ENCODE results near the gene TMPRSS13.

The TMPRSS13 gene

GRCh38 chr11:117961896-117962295, 32.7 kb upstream of the TMPRSS13 start:
- no peak overlapping the region for H3K4me3 ChIP-seq (ENCODE audit: low read length)
- TF ChIP-seq CTCF (IDR thresholded peaks at IDR 0.05; ENCODE audit: insufficient read depth, low read depth, low read length, missing control alignments), result no peak
- DNase-seq (ENCODE audit: low read depth), result no peak

GRCh38 chr11:117960406-117960805, 31.2 kb upstream of the TMPRSS13 start:
- DNase-seq (ENCODE audit: low read depth), result no peak
- H3K4me3 ChIP-seq (ENCODE audit: low read length), result no peak overlapping the region
- no peak for TF ChIP-seq CTCF (IDR thresholded peaks at IDR 0.05; ENCODE audit: insufficient read depth, low read depth, low read length, missing control alignments)

GRCh38 chr11:117959438-117960149, 30.4 kb upstream of the TMPRSS13 start:
- no peak for DNase-seq (ENCODE audit: low read depth)
- TF ChIP-seq CTCF (IDR thresholded peaks at IDR 0.05; ENCODE audit: insufficient read depth, low read depth, low read length, missing control alignments), result no peak
- no peak overlapping the region for H3K4me3 ChIP-seq (ENCODE audit: low read length)

GRCh38 chr11:117958949-117959348, 29.7 kb upstream of the TMPRSS13 start:
- no peak overlapping the region for H3K4me3 ChIP-seq (ENCODE audit: low read length)
- no peak for DNase-seq (ENCODE audit: low read depth)
- no peak for TF ChIP-seq CTCF (IDR thresholded peaks at IDR 0.05; ENCODE audit: insufficient read depth, low read depth, low read length, missing control alignments)

GRCh38 chr11:117953024-117953671, 23.9 kb upstream of the TMPRSS13 start:
- no peak for TF ChIP-seq CTCF (IDR thresholded peaks at IDR 0.05; ENCODE audit: insufficient read depth, low read depth, low read length, missing control alignments)
- no peak overlapping the region for H3K4me3 ChIP-seq (ENCODE audit: low read length)

GRCh38 chr11:117950993-117951961, 22.1 kb upstream of the TMPRSS13 start:
- no peak for TF ChIP-seq CTCF (IDR thresholded peaks at IDR 0.05; ENCODE audit: insufficient read depth, low read depth, low read length, missing control alignments)
- no peak overlapping the region for H3K4me3 ChIP-seq (ENCODE audit: low read length)
- no peak for DNase-seq (ENCODE audit: low read depth)

More at GRCh38 chr11:117953024-117953671, 23.9 kb upstream of the TMPRSS13 start:
- no peak for DNase-seq (ENCODE audit: low read depth)

Data from epithelial cell of esophagus (primary cell).